H1 (cell line): ENCODE data around the gene BRAT1. TPM values are rescaled to one million over a fixed set of nuclear protein-coding genes. Genes with fewer than 3 reads are reported as not detected.

Experiments used
- ATF2 ChIP-seq: IDR thresholded peaks from 2 replicates; pipeline ENCODE4 v1.6.1; 2012; ENCODE audit warnings: low read length, inconsistent platforms
- KDM1A ChIP-seq: fragments of 200-600, 300-600 bp; sonication (generic); IDR thresholded peaks from 2 replicates; pipeline ENCODE4 v1.7.1; 2016; ENCODE audit warnings: mild to moderate bottlenecking, low read length, borderline replicate concordance
- MAFK ChIP-seq: IDR thresholded peaks from 2 replicates; pipeline ENCODE4 v1.6.1; 2012; ENCODE audit warnings: low read depth, mild to moderate bottlenecking, improper control_type of control experiment, low read length
- RAD21 ChIP-seq, 2 experiments: IDR thresholded peaks in 1 of 2; conservative IDR thresholded peaks in 1 of 2; 2 replicates each; pipeline ENCODE4 v1.6.1; 2011; ENCODE audit warnings: low read depth in 2 of 2, low read length in 2 of 2, improper control_type of control experiment in 1 of 2, inconsistent platforms in 1 of 2, mild to moderate bottlenecking in 1 of 2, moderate library complexity in 1 of 2
- RNF2 ChIP-seq: fragments of 200-900, 300-1000 bp; sonication (generic); IDR thresholded peaks from 2 replicates; pipeline ENCODE4 v1.7.1; 2016; ENCODE audit warnings: borderline replicate concordance, low read depth, mild to moderate bottlenecking, antibody characterized with exemption, low read length; ENCODE audit not compliant: poor library complexity, severe bottlenecking; ENCODE audit errors: missing control alignments
- SAP30 ChIP-seq: fragments of 300-600 bp; sonication (generic); IDR thresholded peaks from 2 replicates; pipeline ENCODE4 v1.7.1; 2012; ENCODE audit warnings: low read length, moderate library complexity, mild to moderate bottlenecking, inconsistent platforms; ENCODE audit not compliant: insufficient read depth, insufficient replicate concordance
- USF2 ChIP-seq: IDR thresholded peaks from 2 replicates; pipeline ENCODE4 v1.6.1; 2011; ENCODE audit warnings: low read length, improper control_type of control experiment
- polyA plus RNA-seq, 7 experiments: library from polyadenylated mRNA; depleted of rRNA in 3 of 7; stranded (reverse) in 5 of 7; unstranded in 2 of 7; fragments of >200 nt in 5 of 7; fragments of 200-250 nt in 2 of 7; gene quantifications; 1 replicate in 5 of 7; 2 replicates in 1 of 7; 4 replicates in 1 of 7; pipeline versions ENCODE4 v1.2.1 to v1.2.3, GENCODE V29; 2011 to 2013; ENCODE audit warnings: missing spikeins in 2 of 7, mixed read lengths in 2 of 7
- total RNA-seq: library from RNA; stranded (reverse); fragmentation: NEBNext Ultra II Directional; extraction: Animal tissue kit (Norgen Biotek cat#: 25700); gene quantifications from 2 replicates; pipeline ENCODE4 v1.2.1, GENCODE V29; 2021

BRAT1 gene
- total and polyA plus RNA-seq, 2 of the 8 experiments (the other 6 are each of a cell fraction or from before 2014, with no cell fraction given): 36.8 to 42.3 TPM

- TF ChIP-seq ATF2 (no peak), RAD21 (IDR thresholded peaks at IDR 0.05 in 1 of 2, conservative IDR thresholded peaks at IDR 0.05 in 1 of 2; ENCODE audit: low read depth in 2 of 2, low read length in 2 of 2) (no peak), MAFK (no peak), RNF2 (no peak), SAP30 (no peak), USF2 (no peak), KDM1A (no peak)
Observed at GRCh38 chr7:2500701-2501100, 54.6 kb downstream of the BRAT1 start (continued).
